Stimulated activated naive CD8-positive, alpha-beta T cell treated with anti-CD3 and anti-CD28 coated beads, Interleukin-15, amount 100 ng/mL, for 72 hours (primary cell): ENCODE measurements around the gene TAC3.
"Not testable (repeated sequence)": the region's sequence is repeated elsewhere in the genome, so short reads cannot be mapped to it uniquely, and the experiment has no call there.

ENCODE experiments used
- ATAC-seq: fragments of 150-1000 bp; cut with Tn5 transposase; 2 replicates; pipeline ENCODE4 v1.10.0; 2021; ENCODE audit warnings: mild to moderate bottlenecking, moderate library complexity
- DNase-seq, 2 donors: peaks; one replicate each; pipeline ENCODE4 v3.0.0; 2021 to 2022
- H3K27ac Mint-ChIP-seq, 2 donors: one replicate each; pipeline ENCODE4 v1.8.0; 2022; ENCODE audit warnings: mild to moderate bottlenecking in 2 of 2, mixed read lengths in 2 of 2, moderate library complexity in 2 of 2
- H3K27me3 Mint-ChIP-seq: one replicate; pipeline ENCODE4 v1.8.0; 2022; ENCODE audit warnings: mixed read lengths
- H3K4me1 Mint-ChIP-seq: one replicate; pipeline ENCODE4 v1.8.0; 2022; ENCODE audit warnings: mild to moderate bottlenecking, mixed read lengths
- H3K4me3 Mint-ChIP-seq, 2 donors: one replicate each; pipeline ENCODE4 v1.8.0; 2022; ENCODE audit warnings: mild to moderate bottlenecking in 2 of 2, mixed read lengths in 2 of 2, moderate library complexity in 1 of 2
- H3K9me3 Mint-ChIP-seq, 2 donors: one replicate each; pipeline ENCODE4 v1.8.0; 2022; ENCODE audit warnings: mixed read lengths in 2 of 2

The TAC3 gene

DNA sequence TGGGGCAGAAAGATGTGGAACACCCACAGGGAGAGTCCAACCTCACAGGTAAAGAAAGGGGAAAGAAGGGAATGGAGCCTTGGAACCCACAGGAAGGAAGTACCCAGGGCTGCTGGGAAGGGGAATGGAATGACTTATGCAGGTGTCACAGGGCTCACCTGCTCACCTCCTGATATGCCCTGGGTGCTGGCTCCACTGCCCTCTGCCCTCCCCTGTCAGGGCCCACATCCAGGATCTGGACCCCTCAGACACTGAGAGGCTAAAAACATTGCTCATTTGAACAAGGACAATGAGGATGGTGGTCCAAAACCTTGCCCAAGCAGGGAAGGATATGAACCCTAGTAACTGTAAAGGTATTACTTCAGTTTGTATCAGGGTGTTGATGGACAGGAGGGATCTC, 29.3 kb downstream of the TAC3 start:
- ATAC-seq, result no peak
- no peaks in the 10 kb centered on the region for H3K27me3 Mint-ChIP-seq
- no peak overlapping the region for H3K4me3 Mint-ChIP-seq
- no peak for DNase-seq
- H3K9me3 Mint-ChIP-seq, result no peaks in the 10 kb centered on the region
- H3K27ac Mint-ChIP-seq, result no peak overlapping the region
- H3K4me1 Mint-ChIP-seq, result peaks cover 26% of the 10 kb centered on the region

DNA sequence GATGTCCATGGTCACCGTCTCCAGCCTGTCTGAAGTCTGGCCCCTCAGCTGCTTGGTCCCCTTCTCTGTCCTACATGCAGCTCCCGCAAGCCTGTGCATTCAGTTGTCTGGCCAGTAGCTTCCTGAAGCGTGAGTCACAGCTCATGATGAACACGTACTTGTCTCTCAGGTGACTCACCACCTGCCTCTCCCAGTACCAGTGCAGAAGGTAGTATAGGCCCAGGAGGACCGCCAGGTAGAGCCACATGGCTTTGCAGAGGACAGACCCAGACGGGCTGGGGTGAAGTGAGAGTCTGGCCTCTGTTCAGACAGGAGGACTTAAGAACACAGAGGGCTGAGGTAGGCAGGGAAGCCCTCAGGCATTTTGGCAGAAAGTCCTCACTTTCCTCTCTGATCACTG, 30.6 kb downstream of the TAC3 start:
- not testable (repeated sequence) for DNase-seq, H3K27me3 Mint-ChIP-seq, H3K27ac Mint-ChIP-seq, H3K9me3 Mint-ChIP-seq, H3K4me3 Mint-ChIP-seq
- peaks cover 15% of the 10 kb centered on the region for H3K4me1 Mint-ChIP-seq
- peak; percentile 72 for ATAC-seq

DNA sequence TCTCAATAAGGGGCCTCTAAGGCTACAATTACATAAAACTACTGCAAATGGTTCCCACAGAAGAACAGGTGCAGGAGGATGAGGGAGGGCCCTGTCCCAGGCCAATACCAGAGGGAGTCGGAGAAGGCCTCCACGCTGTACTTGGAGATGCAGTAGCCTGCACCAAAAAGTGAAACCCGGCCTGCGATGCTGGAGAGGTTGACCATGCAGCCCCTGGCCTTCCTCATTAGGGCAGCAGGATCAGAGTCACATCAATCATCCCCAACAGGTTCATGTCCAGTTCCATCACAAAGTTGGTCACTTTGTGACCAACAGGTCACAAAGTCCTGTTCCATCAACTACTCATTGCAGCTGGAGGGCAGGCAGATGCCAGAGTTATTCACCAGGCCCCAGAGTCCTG, 32.9 kb downstream of the TAC3 start:
- no peaks in the 10 kb centered on the region for H3K9me3 Mint-ChIP-seq
- peak overlapping the region in 1 of 2 donors; percentile 15 for H3K27ac Mint-ChIP-seq
- no peak overlapping the region for H3K4me3 Mint-ChIP-seq
- H3K4me1 Mint-ChIP-seq, result peaks cover 15% of the 10 kb centered on the region
- no peaks in the 10 kb centered on the region for H3K27me3 Mint-ChIP-seq
- no peak for DNase-seq
- ATAC-seq, result no peak

- not testable (repeated sequence) for DNase-seq, H3K27me3 Mint-ChIP-seq, H3K4me3 Mint-ChIP-seq, ATAC-seq, H3K9me3 Mint-ChIP-seq
- Mint-ChIP-seq H3K27ac (peak overlapping the region in 1 of 2 donors; percentile 23), H3K4me1 (peaks cover 15% of the 10 kb centered on the region)
Observed at GRCh38 chr12:56982578-56983236, 33.6 kb downstream of the TAC3 start.

DNA sequence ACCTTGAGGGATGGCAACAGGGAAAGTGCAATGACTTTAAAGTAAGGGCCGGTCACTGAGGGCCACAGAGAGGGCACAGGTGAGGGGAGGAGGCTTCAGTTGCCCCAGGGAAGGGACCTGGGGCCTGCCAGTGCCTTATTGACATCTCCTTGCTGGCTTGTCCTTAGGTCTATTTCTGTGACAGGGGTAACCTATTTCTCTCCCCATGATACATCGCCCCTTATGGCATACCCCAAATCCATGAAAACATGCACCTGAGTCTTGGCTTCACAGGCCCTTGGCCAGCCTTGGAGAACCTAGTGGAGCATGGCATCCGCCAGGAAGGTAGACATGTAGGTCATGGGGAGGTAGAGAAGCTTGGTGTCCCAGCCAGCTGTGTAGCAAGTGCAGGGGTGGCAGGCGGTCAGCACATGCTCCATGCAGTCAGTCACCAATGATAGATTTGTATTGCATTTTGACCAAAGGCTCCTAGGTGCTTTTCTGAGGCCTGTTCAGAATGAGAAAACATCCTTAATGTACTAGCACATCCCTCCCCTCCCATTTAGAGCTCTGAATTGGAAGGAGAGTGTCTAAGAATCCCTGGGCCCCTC, 35.3 kb downstream of the TAC3 start:
- DNase-seq (no peak), ATAC-seq (no peak)
- Mint-ChIP-seq H3K27ac (no peak overlapping the region), H3K4me1 (peaks cover 6% of the 10 kb centered on the region), H3K27me3 (no peaks in the 10 kb centered on the region), H3K4me3 (no peak overlapping the region), H3K9me3 (no peaks in the 10 kb centered on the region)

- no peaks in the 10 kb centered on the region for H3K9me3 Mint-ChIP-seq
- no peak overlapping the region for H3K4me3 Mint-ChIP-seq
- no peak for DNase-seq
- H3K4me1 Mint-ChIP-seq, result no peaks in the 10 kb centered on the region
- H3K27ac Mint-ChIP-seq, result no peak overlapping the region
- H3K27me3 Mint-ChIP-seq, result no peaks in the 10 kb centered on the region
- no peak for ATAC-seq
Observed at GRCh38 chr12:56980268-56980667, 36.1 kb downstream of the TAC3 start.

DNA sequence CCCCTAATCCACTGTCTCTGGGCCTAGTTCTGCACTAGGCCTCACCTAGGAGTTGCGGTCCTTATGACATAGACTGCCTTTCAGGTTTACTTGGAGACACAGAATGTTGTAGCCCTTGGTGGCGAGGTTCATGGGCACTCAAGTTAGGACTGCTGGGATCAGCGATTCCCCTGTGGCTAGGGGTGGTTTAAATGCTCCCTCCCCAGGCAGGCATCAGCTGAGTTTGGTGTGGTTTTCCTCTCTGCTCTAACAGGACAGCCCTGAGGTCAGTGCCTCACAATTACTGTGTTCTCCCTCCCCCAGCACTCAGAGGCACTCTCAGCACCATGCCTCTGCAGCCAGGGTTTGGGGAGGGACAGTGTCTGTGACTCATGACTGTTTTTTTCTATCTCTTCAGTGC, 36.7 kb downstream of the TAC3 start:
- no peaks in the 10 kb centered on the region for H3K4me1 Mint-ChIP-seq
- no peaks in the 10 kb centered on the region for H3K9me3 Mint-ChIP-seq
- H3K4me3 Mint-ChIP-seq, result no peak overlapping the region
- no peak overlapping the region for H3K27ac Mint-ChIP-seq
- DNase-seq, result no peak
- ATAC-seq, result no peak
- no peaks in the 10 kb centered on the region for H3K27me3 Mint-ChIP-seq

GRCh38 chr12:56978397-56979138, 37.8 kb downstream of the TAC3 start:
- H3K4me3 Mint-ChIP-seq, result no peak overlapping the region
- no peaks in the 10 kb centered on the region for H3K4me1 Mint-ChIP-seq
- no peak overlapping the region for H3K27ac Mint-ChIP-seq
- H3K27me3 Mint-ChIP-seq, result no peaks in the 10 kb centered on the region
- H3K9me3 Mint-ChIP-seq, result no peaks in the 10 kb centered on the region
- no peak for ATAC-seq
- no peak for DNase-seq

- not testable (repeated sequence) for H3K4me3 Mint-ChIP-seq, H3K4me1 Mint-ChIP-seq, H3K27me3 Mint-ChIP-seq, H3K27ac Mint-ChIP-seq, DNase-seq, ATAC-seq, H3K9me3 Mint-ChIP-seq
Observed at GRCh38 chr12:56977361-56977760, 39.0 kb downstream of the TAC3 start.

GRCh38 chr12:56974224-56974623, 42.1 kb downstream of the TAC3 start:
- H3K4me3 Mint-ChIP-seq, DNase-seq, H3K9me3 Mint-ChIP-seq, ATAC-seq, H3K4me1 Mint-ChIP-seq, H3K27me3 Mint-ChIP-seq, H3K27ac Mint-ChIP-seq: not testable (repeated sequence)

DNA sequence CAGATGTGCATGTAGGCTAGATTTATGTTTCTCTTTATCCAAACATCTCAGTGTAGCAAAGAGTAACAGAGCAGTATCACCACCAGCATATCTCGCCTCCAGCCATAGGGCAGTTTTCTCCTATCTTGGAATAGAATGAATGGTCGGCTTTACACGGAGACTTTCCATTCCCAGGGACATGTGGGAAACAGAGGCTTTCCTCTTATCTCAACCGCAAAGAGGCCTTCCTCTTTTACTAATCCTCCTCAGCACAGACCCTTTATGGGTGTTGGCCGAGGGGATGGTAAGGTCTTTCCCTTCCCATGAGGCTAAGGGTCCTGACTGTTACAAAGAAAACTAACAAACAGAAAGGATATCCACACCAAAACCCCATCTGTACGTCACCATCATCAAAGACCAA, 47.4 kb downstream of the TAC3 start:
- peak overlapping the region in 1 of 2 donors; percentile 6 for H3K27ac Mint-ChIP-seq
- DNase-seq, H3K4me3 Mint-ChIP-seq, H3K9me3 Mint-ChIP-seq, ATAC-seq, H3K4me1 Mint-ChIP-seq, H3K27me3 Mint-ChIP-seq: not testable (repeated sequence)

- not testable (repeated sequence) for H3K4me3 Mint-ChIP-seq, H3K27ac Mint-ChIP-seq
Observed at GRCh38 chr12:56965997-56966642, 50.2 kb downstream of the TAC3 start.

GRCh38 chr12:56965124-56965523, 51.2 kb downstream of the TAC3 start:
- DNase-seq, H3K4me3 Mint-ChIP-seq, H3K27me3 Mint-ChIP-seq, H3K9me3 Mint-ChIP-seq, H3K4me1 Mint-ChIP-seq, H3K27ac Mint-ChIP-seq, ATAC-seq: not testable (repeated sequence)

More at GRCh38 chr12:56965997-56966642, 50.2 kb downstream of the TAC3 start:
- not testable (repeated sequence) for ATAC-seq, H3K27me3 Mint-ChIP-seq, H3K4me1 Mint-ChIP-seq, H3K9me3 Mint-ChIP-seq, DNase-seq

- H3K4me1 Mint-ChIP-seq, H3K4me3 Mint-ChIP-seq, H3K9me3 Mint-ChIP-seq, ATAC-seq, H3K27ac Mint-ChIP-seq, H3K27me3 Mint-ChIP-seq, DNase-seq: not testable (repeated sequence)
Observed at GRCh38 chr12:56963557-56963956, 52.8 kb downstream of the TAC3 start.

DNA sequence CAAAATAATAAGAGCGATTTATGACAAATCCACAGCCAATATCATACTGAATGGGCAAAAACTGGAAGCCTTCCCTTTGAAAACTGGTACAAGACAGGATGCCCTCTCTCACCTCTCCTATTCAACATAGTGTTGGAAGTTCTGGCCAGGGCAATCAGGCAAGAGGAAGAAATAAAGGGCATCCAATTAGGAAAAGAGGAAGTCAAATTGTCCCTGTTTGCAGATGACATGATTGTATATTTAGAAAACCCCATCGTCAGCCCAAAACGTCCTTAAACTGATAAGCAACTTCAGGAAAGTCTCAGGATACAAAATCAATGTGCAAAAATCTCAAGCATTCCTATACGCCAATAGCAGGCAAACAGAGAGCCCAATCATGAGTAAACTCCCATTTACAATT, 54.1 kb downstream of the TAC3 start:
- peaks cover 9 to 17% of the 10 kb centered on the region in 2 donors for H3K9me3 Mint-ChIP-seq
- H3K4me3 Mint-ChIP-seq, ATAC-seq, H3K4me1 Mint-ChIP-seq, H3K27ac Mint-ChIP-seq, DNase-seq, H3K27me3 Mint-ChIP-seq: not testable (repeated sequence)
